Esophagus squamous epithelium (tissue), 4 donors: ENCODE data around the gene GALNT7.

Experiments used
- CTCF ChIP-seq, 6 experiments: fragments of 450-650 bp in 4 of 6; fragments of 200-600 bp in 2 of 6; sonication (generic) in 2 of 6; IDR thresholded peaks; one replicate each; pipeline ENCODE4 v1.5.1; 2016 to 2019; ENCODE audit warnings: antibody characterized with exemption in 6 of 6, mild to moderate bottlenecking in 4 of 6, moderate library complexity in 4 of 6
- POLR2A ChIP-seq, 4 donors: fragments of 450-650 bp; IDR thresholded peaks; one replicate each; pipeline ENCODE4 v1.6.1; 2017; ENCODE audit warnings: antibody characterized with exemption in 4 of 4, mild to moderate bottlenecking in 4 of 4, moderate library complexity in 3 of 4

GRCh38 chr4:173289353-173289727, 120.7 kb downstream of the GALNT7 start:
- no peak for TF ChIP-seq CTCF (IDR thresholded peaks at IDR 0.05)
- TF ChIP-seq POLR2A (IDR thresholded peaks at IDR 0.05): no peak
